HG02623 (cell line): ENCODE data around the gene ZNF486.
"Not testable (repeated sequence)": the region's sequence is repeated elsewhere in the genome, so short reads cannot be mapped to it uniquely, and the experiment has no call there.

Experiments
- ATAC-seq: cut with Tn5 transposase; IDR thresholded peaks from one replicate; pipeline ENCODE4 v1.9.1; 2021; ENCODE audit warnings: moderate library complexity; ENCODE audit not compliant: unreplicated experiment

ZNF486 gene

DNA sequence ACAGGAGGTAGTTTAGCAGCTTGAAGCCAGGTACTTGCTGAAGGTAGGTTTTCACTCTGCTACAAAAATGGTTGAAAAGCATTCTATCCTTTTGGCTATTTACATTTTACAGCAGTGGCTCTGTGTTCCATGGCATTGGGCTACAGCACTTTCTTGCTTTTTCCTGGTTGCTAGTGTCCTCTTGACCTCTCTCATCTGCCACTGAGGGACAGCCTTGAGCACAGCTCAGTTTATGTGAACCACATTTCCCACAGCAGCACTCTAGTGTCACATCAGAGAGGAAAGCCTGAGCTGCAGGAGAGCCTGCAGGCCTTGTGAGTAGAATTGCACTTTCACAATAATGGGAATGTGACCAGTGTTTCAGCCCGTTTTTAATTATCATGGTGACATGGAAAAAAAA, 54.6 kb downstream of the ZNF486 start:
- not testable (repeated sequence) for ATAC-seq

DNA sequence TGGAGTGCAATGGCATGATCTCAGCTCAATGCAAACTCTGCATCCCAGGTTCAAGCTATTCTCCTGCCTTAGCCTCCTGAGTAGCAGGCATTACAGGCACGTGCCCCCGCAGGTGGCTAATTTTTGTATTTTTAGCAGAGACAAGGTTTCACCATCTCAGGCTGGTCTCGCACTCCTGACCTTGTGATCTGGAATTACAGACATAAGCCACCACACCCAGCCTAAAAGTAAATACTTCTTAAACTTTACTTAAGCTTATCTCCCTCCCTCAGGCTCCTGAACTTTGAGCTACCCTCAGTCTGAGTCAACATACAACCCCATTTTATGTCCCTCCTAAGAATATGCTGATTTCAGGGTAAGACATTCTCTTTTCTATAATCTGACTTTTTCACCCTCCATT, 66.1 kb downstream of the ZNF486 start:
- no peak for ATAC-seq

DNA sequence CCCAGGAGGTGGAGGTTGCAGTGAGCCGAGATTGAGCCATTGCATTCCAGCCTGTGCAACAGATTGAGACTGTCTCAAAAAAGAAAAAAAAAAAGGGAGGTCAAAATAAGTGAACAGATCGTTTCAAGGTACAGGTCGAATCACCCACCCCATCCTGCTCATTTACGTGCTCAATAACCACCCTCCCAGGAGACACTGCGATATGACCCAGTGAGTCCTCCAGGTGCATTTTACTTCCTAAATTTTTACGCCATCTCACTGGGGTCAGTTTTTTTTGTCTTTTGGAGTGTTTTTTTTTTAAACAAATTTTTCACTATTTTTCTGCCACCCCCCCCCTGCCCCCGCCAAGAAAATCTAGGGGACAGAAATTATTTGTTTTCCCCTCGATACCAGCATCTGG, 68.1 kb downstream of the ZNF486 start:
- ATAC-seq = no peak

GRCh38 chr19:20237773-20238623, 71.0 kb downstream of the ZNF486 start:
- ATAC-seq = peak; percentile 70

DNA sequence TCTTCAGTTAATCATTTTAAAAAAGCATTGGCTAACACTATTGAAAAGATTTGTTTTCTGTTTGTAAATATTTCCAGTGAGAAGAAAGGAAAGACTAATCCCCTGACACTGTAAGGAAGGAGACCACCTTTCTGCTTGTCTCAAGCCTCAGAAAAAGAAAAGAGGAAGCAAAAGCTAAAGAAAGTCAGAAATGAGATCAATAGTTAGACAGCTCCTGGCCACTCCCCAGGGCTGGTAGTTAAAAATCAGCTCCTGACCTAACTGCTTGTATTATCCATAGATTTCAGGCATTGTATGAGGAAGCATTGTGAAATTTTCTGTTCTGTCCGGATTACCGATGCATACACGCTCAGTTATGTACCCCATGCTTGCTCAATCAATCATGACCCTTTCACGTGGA, 76.6 kb downstream of the ZNF486 start:
- ATAC-seq = no peak

DNA sequence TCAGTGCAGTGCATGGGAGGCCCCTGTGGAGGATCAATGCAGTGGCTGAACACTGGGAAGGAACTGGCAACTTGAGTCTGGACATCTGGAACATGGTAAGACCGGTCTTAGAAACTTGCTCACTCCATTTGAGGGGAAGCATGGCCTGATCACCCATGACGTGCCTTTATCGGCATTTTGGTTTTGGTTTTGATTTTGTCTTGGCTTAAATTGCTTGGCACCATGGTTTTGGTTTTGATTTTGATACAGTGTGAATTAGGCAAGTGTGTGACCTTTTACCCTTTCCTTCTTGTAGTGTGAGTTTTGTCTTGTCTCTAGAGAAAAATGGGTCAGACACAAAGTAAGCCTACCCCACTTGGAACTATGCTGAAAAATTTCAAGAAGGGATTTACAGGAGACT, 77.3 kb downstream of the ZNF486 start:
- ATAC-seq = no peak

DNA sequence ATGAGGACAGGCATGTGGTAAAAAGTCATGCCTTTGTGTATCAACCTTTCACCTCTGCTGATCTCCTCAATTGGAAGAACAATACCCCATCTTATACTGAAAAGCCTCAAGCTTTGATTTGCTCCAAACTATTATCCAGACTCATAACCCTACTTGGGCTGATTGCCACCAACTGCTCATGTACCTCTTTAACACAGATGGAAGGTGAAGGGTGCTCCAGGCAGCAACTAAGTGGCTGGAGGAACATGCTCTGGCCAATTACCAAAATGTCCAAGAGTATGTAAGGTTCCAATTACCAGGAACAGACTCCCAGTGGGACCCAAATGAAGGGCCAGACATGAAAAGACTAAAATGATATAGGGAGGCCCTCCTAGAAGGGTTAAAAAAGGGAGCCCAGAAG, 78.3 kb downstream of the ZNF486 start:
- ATAC-seq = no peak

DNA sequence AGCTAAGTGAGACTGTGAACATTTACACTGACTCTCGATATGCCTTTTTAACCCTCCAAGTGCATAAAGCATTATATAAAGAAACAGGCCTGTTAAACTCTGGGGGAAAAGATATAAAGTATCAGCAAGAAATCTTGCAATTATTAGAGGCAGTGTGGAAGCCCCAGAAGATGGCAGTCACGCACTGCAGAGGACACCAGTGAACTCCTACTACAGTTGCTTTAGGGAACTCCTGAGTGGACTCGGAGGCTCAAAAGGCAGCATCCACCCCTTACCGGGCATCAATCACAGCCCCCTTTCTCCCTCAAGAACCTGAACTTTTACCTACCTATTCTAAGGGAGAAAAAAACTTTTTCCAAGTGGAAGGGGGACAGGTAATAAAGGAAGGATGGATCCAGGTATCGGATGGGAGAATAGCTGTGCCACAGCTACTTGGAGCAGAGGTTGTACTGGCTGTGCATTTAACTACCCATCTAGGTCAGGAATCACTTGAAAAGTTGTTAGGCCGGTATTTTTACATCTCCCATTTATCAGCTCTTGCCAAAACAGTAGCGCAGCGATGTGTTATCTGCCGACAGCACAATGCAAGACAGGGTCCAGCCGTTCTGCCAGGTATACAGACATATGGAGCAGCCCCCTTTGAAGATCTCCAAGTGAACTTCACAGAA, 80.1 kb downstream of the ZNF486 start:
- ATAC-seq = no peak

- not testable (repeated sequence) for ATAC-seq
Observed at GRCh38 chr19:20248258-20248657, 81.2 kb downstream of the ZNF486 start.
